MCF 10A (cell line): Measurements from ENCODE around the gene MAEL. TPM values are rescaled to one million over a fixed set of nuclear protein-coding genes. Genes with fewer than 3 reads are reported as not detected.

Source experiments
- BruUV-seq: library from RNA; stranded (reverse); fragments of 400-500 nt; replicated peaks from 2 replicates; lab custom pipeline; 2021; lab: Mats Ljungman, UMichigan
- CTCF ChIA-PET: fragments of 300-600 bp; sonication (Branson Sonifier 250); formaldehyde crosslinking; extraction: SDS; loops from one replicate; lab custom pipeline; 2021; ENCODE audit warnings: antibody characterized with exemption, inconsistent platforms; lab: Yijun Ruan, JAX
- POLR2A ChIA-PET: fragments of 300-600, 350-650 bp; sonication (Branson Sonifier 250); formaldehyde crosslinking; extraction: SDS; loops from one replicate; lab custom pipeline; 2020; ENCODE audit warnings: antibody characterized with exemption, inconsistent platforms; lab: Yijun Ruan, JAX
- DNase-seq: peaks from one replicate; pipeline ENCODE4 v3.0.0-alpha.2; 2018; ENCODE audit not compliant: unreplicated experiment
- H3K27ac Mint-ChIP-seq: one replicate; pipeline ENCODE4 v1.8.0; 2022; ENCODE audit warnings: mild to moderate bottlenecking, low read depth, mixed read lengths; ENCODE audit not compliant: unreplicated experiment
- H3K27me3 Mint-ChIP-seq: one replicate; pipeline ENCODE4 v1.8.0; 2022; ENCODE audit warnings: mixed read lengths; ENCODE audit not compliant: insufficient read depth, unreplicated experiment
- H3K36me3 Mint-ChIP-seq: one replicate; pipeline ENCODE4 v1.8.0; 2022; ENCODE audit warnings: mild to moderate bottlenecking, moderate library complexity, mixed read lengths; ENCODE audit not compliant: insufficient read depth, unreplicated experiment
- H3K4me1 Mint-ChIP-seq: one replicate; pipeline ENCODE4 v1.8.0; 2022; ENCODE audit warnings: mixed read lengths; ENCODE audit not compliant: insufficient read depth, unreplicated experiment
- H3K4me3 Mint-ChIP-seq: one replicate; pipeline ENCODE4 v1.8.0; 2022; ENCODE audit warnings: mild to moderate bottlenecking, moderate library complexity, mixed read lengths; ENCODE audit not compliant: unreplicated experiment
- H3K9me3 Mint-ChIP-seq: one replicate; pipeline ENCODE4 v1.8.0; 2022; ENCODE audit warnings: mixed read lengths; ENCODE audit not compliant: unreplicated experiment
- intact Hi-C: fragments of 100-400 bp; cut with micrococcal nuclease; formaldehyde crosslinking; loops from 2 replicates; pipeline ENCODE4 v1.14.1; 2022
- total RNA-seq: library from RNA; stranded (reverse); gene quantifications from 2 replicates; pipeline ENCODE4 v1.2.3, GENCODE V29; 2022
- TF ChIP-seq, protein P1 (sequence below): fragments of 200-600 bp; IDR thresholded peaks from one replicate; pipeline ENCODE4 v1.8.0; 2022; ENCODE audit warnings: antibody characterized with exemption, mild to moderate bottlenecking; ENCODE audit not compliant: unreplicated experiment

Gene MAEL
- total RNA-seq, 1 experiment from 2014 or later = not detected

DNA sequence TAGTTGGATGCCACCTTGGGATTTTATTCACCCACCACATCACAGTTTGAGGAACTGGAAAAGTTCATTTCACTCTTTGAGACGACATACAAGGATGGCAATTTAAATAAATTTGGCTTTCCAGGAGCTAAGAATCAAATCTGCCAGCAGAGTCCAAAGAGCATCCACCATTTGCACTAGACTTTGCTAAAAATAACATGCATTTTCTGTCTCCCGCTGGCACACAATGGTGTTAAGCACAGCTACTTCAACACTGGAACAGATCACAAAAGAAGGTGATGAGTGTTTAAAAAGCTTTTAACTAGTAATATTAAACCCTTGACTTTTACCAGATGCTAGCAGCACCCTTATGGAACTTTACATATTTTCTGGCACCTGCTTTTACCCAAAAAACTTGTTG lies 44.6 kb downstream of the MAEL start:
- Mint-ChIP-seq H3K9me3 (no peaks in the 10 kb centered on the region), H3K4me1 (no peaks in the 10 kb centered on the region), H3K4me3 (no peak overlapping the region), H3K36me3 (no peaks in the 10 kb centered on the region), H3K27me3 (peaks cover 34% of the 10 kb centered on the region), H3K27ac (no peak overlapping the region)
- TF ChIP-seq, protein P1, sequence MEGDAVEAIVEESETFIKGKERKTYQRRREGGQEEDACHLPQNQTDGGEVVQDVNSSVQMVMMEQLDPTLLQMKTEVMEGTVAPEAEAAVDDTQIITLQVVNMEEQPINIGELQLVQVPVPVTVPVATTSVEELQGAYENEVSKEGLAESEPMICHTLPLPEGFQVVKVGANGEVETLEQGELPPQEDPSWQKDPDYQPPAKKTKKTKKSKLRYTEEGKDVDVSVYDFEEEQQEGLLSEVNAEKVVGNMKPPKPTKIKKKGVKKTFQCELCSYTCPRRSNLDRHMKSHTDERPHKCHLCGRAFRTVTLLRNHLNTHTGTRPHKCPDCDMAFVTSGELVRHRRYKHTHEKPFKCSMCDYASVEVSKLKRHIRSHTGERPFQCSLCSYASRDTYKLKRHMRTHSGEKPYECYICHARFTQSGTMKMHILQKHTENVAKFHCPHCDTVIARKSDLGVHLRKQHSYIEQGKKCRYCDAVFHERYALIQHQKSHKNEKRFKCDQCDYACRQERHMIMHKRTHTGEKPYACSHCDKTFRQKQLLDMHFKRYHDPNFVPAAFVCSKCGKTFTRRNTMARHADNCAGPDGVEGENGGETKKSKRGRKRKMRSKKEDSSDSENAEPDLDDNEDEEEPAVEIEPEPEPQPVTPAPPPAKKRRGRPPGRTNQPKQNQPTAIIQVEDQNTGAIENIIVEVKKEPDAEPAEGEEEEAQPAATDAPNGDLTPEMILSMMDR = no peak
- intact Hi-C loops = no loop called here
- DNase-seq = no peak
- POLR2A ChIA-PET = interaction anchor here (0.6 kb wide), 1 partner anchor 77 kb away, joined by 3 read pairs; no protein-coding TSS in a partner anchor
- no TSS peak for BruUV-seq
- CTCF ChIA-PET = interaction anchor here (1.0 to 2.7 kb wide), 3 partner anchors 24 to 123 kb away, joined by 3 to 12 read pairs (median 5); no protein-coding TSS in a partner anchor

DNA sequence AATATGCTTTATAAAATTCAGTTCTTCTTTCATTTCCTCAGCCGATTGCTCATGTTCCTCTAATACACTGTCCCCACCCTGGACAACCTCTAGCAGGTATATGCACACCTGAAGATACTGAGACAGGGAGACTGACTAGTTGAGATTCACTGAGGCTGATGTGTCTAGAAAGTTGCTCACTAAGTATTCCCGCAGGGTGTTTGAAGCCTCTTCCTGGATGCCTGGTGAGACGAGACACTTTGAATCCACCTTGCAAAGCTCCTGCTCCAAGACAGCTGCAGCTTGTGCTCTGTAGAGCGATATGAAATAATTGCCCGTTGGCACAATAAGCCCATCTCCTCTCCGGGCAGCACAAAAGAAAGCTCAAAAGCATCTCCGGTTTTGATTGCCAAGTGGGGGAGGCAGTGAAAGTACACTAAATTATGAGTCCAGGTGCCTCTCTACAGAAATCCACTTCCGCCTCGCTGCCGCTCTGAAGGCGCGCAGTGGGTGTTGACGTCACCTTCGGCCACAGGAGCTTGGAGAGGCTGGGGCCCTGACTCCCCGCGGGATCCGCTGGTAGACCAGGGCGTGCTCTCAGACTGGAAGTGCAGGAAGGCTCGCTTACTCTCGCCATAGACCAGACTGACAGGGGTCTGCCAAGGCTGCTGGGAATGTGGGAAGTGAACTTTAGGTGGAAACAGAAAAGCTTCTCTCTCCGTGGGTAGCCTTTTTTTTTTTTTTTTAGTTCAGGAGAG lies 54.8 kb downstream of the MAEL start:
- Mint-ChIP-seq H3K4me3 (peak overlapping the region; percentile 78), H3K27ac (peak overlapping the region; percentile 32), H3K27me3 (no peaks in the 10 kb centered on the region), H3K4me1 (peaks cover 14% of the 10 kb centered on the region), H3K36me3 (no peaks in the 10 kb centered on the region), H3K9me3 (no peaks in the 10 kb centered on the region)
- BruUV-seq = no TSS peak
- TF ChIP-seq, protein P1 = no peak
- POLR2A ChIA-PET = interaction anchor here (0.6 to 2.1 kb wide), 12 partner anchors 23 to 1412 kb away, joined by 3 to 8 read pairs (median 4); partner anchors contain the start of genes ILDR2 and POGK
- DNase-seq = peak; percentile 83
- CTCF ChIA-PET = interaction anchor here (0.6 to 9.8 kb wide), 17 partner anchors 9 to 1085 kb away, joined by 3 to 186 read pairs (median 5); no protein-coding TSS in a partner anchor
- intact Hi-C loops = no loop called here

DNA sequence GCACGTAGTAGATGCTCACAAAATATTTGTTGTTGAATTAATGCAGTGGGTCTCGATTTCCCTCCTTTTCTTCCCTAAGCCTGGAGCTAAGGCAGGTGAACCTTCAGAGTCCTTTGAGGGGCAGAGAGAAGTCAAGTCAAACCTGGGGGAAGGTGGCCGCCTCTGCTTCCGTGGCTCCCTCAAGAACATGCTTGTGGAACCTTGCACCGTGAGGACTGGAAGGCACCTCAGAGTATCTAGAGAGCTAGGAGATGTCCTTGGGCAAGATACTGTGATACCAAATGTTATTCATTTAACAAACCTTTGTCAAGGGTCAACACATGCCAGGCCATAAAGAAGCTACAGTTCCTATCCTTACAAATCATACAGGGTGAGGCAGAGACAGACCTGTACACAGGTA lies 62.8 kb downstream of the MAEL start:
- H3K27me3 Mint-ChIP-seq = no peaks in the 10 kb centered on the region

DNA sequence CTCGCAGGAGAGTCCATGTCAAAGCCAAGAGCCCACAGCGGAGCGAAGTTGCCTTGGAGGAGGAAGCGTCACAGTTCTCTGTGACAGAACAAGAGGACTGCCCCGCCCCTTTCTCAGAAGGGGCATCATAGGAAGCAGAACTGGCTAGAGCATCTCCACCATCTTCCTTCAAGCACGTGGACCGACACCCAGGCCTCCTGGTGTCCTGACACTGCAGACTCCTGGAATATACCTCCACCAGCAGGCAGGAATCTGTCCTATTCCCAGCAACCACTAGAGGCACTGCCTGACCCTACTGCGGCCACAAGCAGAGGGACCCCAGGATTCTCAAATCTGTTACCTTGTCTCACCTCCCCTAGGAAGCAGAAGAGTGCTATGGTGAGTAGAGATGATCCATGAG lies 63.3 kb downstream of the MAEL start:
- Mint-ChIP-seq H3K27me3 (no peaks in the 10 kb centered on the region), H3K9me3 (no peaks in the 10 kb centered on the region), H3K36me3 (no peaks in the 10 kb centered on the region), H3K27ac (no peak overlapping the region), H3K4me3 (no peak overlapping the region), H3K4me1 (no peaks in the 10 kb centered on the region)
- TF ChIP-seq, protein P1 = peak; percentile 41
- peak; percentile 40 for DNase-seq
- intact Hi-C loops = no loop called here
- ChIA-PET CTCF (interaction anchor here (0.6 to 18.6 kb wide), 13 partner anchors 6 to 428 kb away, joined by 3 to 1662 read pairs (median 3); no protein-coding TSS in a partner anchor), POLR2A (interaction anchor here (0.6 kb wide), 1 partner anchor 201 kb away, joined by 4 read pairs; no protein-coding TSS in a partner anchor)
- BruUV-seq = no TSS peak

More for the DNA sequence above, 62.8 kb downstream of the MAEL start:
- CTCF ChIA-PET = interaction anchor here (0.7 to 18.6 kb wide), 7 partner anchors 7 to 144 kb away, joined by 3 to 1662 read pairs (median 5); no protein-coding TSS in a partner anchor
- POLR2A ChIA-PET = interaction anchor here (0.6 kb wide), 1 partner anchor 200 kb away, joined by 4 read pairs; no protein-coding TSS in a partner anchor
- Mint-ChIP-seq H3K27ac (no peak overlapping the region), H3K4me3 (no peak overlapping the region), H3K36me3 (no peaks in the 10 kb centered on the region), H3K4me1 (no peaks in the 10 kb centered on the region), H3K9me3 (no peaks in the 10 kb centered on the region)
- intact Hi-C loops = no loop called here
- BruUV-seq = no TSS peak
- TF ChIP-seq, protein P1 = no peak
- no peak for DNase-seq
